GM12891 (cell line): Measurements from ENCODE around the gene DPH2.

Source experiments
- PAX5 ChIP-seq: IDR thresholded peaks from 2 replicates; pipeline ENCODE4 v1.6.1; 2011; ENCODE audit warnings: low read length, moderate library complexity, mild to moderate bottlenecking; ENCODE audit not compliant: insufficient read depth, severe bottlenecking
- POLR2A ChIP-seq: IDR thresholded peaks from 2 replicates; pipeline ENCODE4 v1.6.1; 2011; ENCODE audit warnings: low read depth, low read length, control low read depth
- POLR2AphosphoS5 ChIP-seq: IDR thresholded peaks from 2 replicates; pipeline ENCODE4 v1.6.1; 2011; ENCODE audit warnings: low read depth, low read length, control low read depth
- TAF1 ChIP-seq: IDR thresholded peaks from 2 replicates; pipeline ENCODE4 v1.6.1; 2011; ENCODE audit warnings: low read depth, low read length, control low read depth

GRCh38 chr1:43973981-43974442, 4.2 kb downstream of the DPH2 start:
- no peak for TF ChIP-seq POLR2AphosphoS5
- TF ChIP-seq TAF1 = no peak
- TF ChIP-seq POLR2A = no peak
- TF ChIP-seq PAX5 = no peak
